CD4-positive, alpha-beta T cell treated with Interleukin-6 for 4 hours (primary cell): ENCODE results near the gene CACNA1C.

Source experiments
- DNase-seq: peaks from one replicate; pipeline ENCODE4 v3.0.0-alpha.2; 2020; ENCODE audit warnings: mixed read lengths

Gene CACNA1C

GRCh38 chr12:2173971-2174370, 121.2 kb downstream of the CACNA1C start:
- DNase-seq: no peak

- DNase-seq: no peak
Measured at GRCh38 chr12:2177003-2177402, 124.2 kb downstream of the CACNA1C start.

GRCh38 chr12:2177751-2178150, 125.0 kb downstream of the CACNA1C start:
- no peak for DNase-seq

GRCh38 chr12:2179058-2179457, 126.3 kb downstream of the CACNA1C start:
- no peak for DNase-seq

GRCh38 chr12:2179953-2180736, 127.4 kb downstream of the CACNA1C start:
- DNase-seq: no peak

- DNase-seq: no peak
Measured at GRCh38 chr12:2180737-2181082, 127.9 kb downstream of the CACNA1C start.

- DNase-seq: no peak
Measured at GRCh38 chr12:2183556-2184541, 131.1 kb downstream of the CACNA1C start.

- DNase-seq: no peak
Measured at GRCh38 chr12:2185751-2186341, 133.1 kb downstream of the CACNA1C start.

- DNase-seq: no peak
Measured at GRCh38 chr12:2187195-2187945, 134.6 kb downstream of the CACNA1C start.

GRCh38 chr12:2190085-2190484, 137.3 kb downstream of the CACNA1C start:
- no peak for DNase-seq

- no peak for DNase-seq
Measured at GRCh38 chr12:2190896-2191533, 138.2 kb downstream of the CACNA1C start.

- DNase-seq: no peak
Measured at GRCh38 chr12:2191534-2192153, 138.9 kb downstream of the CACNA1C start.

GRCh38 chr12:2192231-2192630, 139.4 kb downstream of the CACNA1C start:
- DNase-seq: no peak

- DNase-seq: no peak
Measured at GRCh38 chr12:2194060-2194459, 141.3 kb downstream of the CACNA1C start.

GRCh38 chr12:2194571-2194970, 141.8 kb downstream of the CACNA1C start:
- DNase-seq: no peak

- DNase-seq: no peak
Measured at GRCh38 chr12:2195085-2195484, 142.3 kb downstream of the CACNA1C start.

- DNase-seq: no peak
Measured at GRCh38 chr12:2198005-2198501, 145.3 kb downstream of the CACNA1C start.

- no peak for DNase-seq
Measured at GRCh38 chr12:2198542-2198941, 145.8 kb downstream of the CACNA1C start.

GRCh38 chr12:2205996-2206395, 153.2 kb downstream of the CACNA1C start:
- DNase-seq: no peak

- DNase-seq: no peak
Measured at GRCh38 chr12:2208837-2209635, 156.2 kb downstream of the CACNA1C start.

- DNase-seq: no peak
Measured at GRCh38 chr12:2211119-2211518, 158.3 kb downstream of the CACNA1C start.
